ENCODE results near the gene MANSC1. TPM values are rescaled to one million over a fixed set of nuclear protein-coding genes. Genes with fewer than 3 reads are reported as not detected.

MANSC1 gene
- total RNA-seq, 1 experiment from 2014 or later, result 32.0 TPM

GRCh38 chr12:12305568-12306300 lies 44.3 kb downstream of the MANSC1 start:
- Histone ChIP-seq H3K4me3 (no peak overlapping the region), H3K9me3 (ENCODE audit: insufficient read depth, low read depth) (no peaks in the 10 kb centered on the region), H3K9me2 (ENCODE audit: insufficient read depth) (no peaks in the 10 kb centered on the region), H3K79me2 (ENCODE audit: low read depth) (no peaks in the 10 kb centered on the region), H2AFZ (no peak overlapping the region), H3K27me3 (ENCODE audit: insufficient read depth, low read depth) (no peaks in the 10 kb centered on the region), H3K36me3 (ENCODE audit: low read depth) (no peaks in the 10 kb centered on the region), H4K20me1 (ENCODE audit: insufficient read depth) (no peaks in the 10 kb centered on the region), H3K4me1 (replicated peaks; ENCODE audit: insufficient read depth) (peaks cover 5% of the 10 kb centered on the region; the same call in 1 of the 2 replicates), H3F3A (ENCODE audit: insufficient read depth, low read depth) (no peaks in the 10 kb centered on the region), H3K4me2 (no peak overlapping the region), H3K27ac (no peak overlapping the region)
- POLR2A ChIA-PET (ENCODE audit: unreplicated experiment), result no interaction called here
- no TSS peak for BruUV-seq (replicated peaks)
- TF ChIP-seq CTCF (conservative IDR thresholded peaks at IDR 0.05) (no peak), EZH2 (IDR thresholded peaks at IDR 0.05; ENCODE audit: low read depth) (no peak)
- intact Hi-C loops (cut with micrococcal nuclease; ENCODE audit: unreplicated experiment), result no loop called here
- CTCF ChIA-PET, result no interaction called here
- no peak for DNase-seq

DNA sequence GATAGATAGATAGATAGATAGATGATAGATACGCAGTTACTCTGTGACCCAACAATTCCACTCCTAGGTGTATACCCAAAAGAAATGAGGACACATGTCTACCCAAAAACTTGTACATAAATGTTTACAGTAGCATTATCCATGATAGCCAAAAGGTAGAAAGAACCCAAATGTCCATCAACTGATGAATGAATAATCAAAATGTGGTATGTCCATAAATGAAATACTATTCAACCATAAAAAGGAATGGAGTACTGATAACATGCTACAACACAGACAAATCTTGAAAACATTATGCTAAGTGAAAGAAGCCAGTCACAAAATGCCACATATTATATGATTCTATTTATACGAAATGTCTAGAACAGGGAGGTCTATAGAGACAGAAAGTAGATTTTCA lies 47.1 kb downstream of the MANSC1 start:
- Histone ChIP-seq H3F3A (ENCODE audit: insufficient read depth, low read depth) (no peaks in the 10 kb centered on the region), H3K9me2 (ENCODE audit: insufficient read depth) (no peaks in the 10 kb centered on the region), H3K27me3 (ENCODE audit: insufficient read depth, low read depth) (no peaks in the 10 kb centered on the region), H3K4me2 (no peak overlapping the region), H3K27ac (no peak overlapping the region), H3K79me2 (ENCODE audit: low read depth) (no peaks in the 10 kb centered on the region), H3K36me3 (ENCODE audit: low read depth) (no peaks in the 10 kb centered on the region), H3K4me3 (no peak overlapping the region), H3K9me3 (ENCODE audit: insufficient read depth, low read depth) (no peaks in the 10 kb centered on the region), H2AFZ (no peak overlapping the region), H4K20me1 (ENCODE audit: insufficient read depth) (no peaks in the 10 kb centered on the region), H3K4me1 (replicated peaks; ENCODE audit: insufficient read depth) (no peaks in the 10 kb centered on the region)
- intact Hi-C loops (cut with micrococcal nuclease; ENCODE audit: unreplicated experiment), result no loop called here
- no TSS peak for BruUV-seq (replicated peaks)
- TF ChIP-seq CTCF (conservative IDR thresholded peaks at IDR 0.05), result no peak
- no peak for DNase-seq
- ChIA-PET CTCF (no interaction called here), POLR2A (ENCODE audit: unreplicated experiment) (no interaction called here)

GRCh38 chr12:12301122-12301521 lies 48.9 kb downstream of the MANSC1 start:
- H3K4me2 ChIP-seq, result no peak overlapping the region
- intact Hi-C loops (cut with micrococcal nuclease; ENCODE audit: unreplicated experiment), result no loop called here
- ChIA-PET CTCF (no interaction called here), POLR2A (ENCODE audit: unreplicated experiment) (no interaction called here)
- H3K27ac ChIP-seq, result no peak overlapping the region
- no peaks in the 10 kb centered on the region for H3K27me3 ChIP-seq (ENCODE audit: insufficient read depth, low read depth)
- H3K79me2 ChIP-seq (ENCODE audit: low read depth), result no peaks in the 10 kb centered on the region
- DNase-seq, result no peak
- no peaks in the 10 kb centered on the region for H3K4me1 ChIP-seq (replicated peaks; ENCODE audit: insufficient read depth)
- no peaks in the 10 kb centered on the region for H3F3A ChIP-seq (ENCODE audit: insufficient read depth, low read depth)
- H2AFZ ChIP-seq, result no peak overlapping the region
- BruUV-seq (replicated peaks), result no TSS peak
- no peak overlapping the region for H3K4me3 ChIP-seq
- H3K9me2 ChIP-seq (ENCODE audit: insufficient read depth), result no peaks in the 10 kb centered on the region
- no peaks in the 10 kb centered on the region for H3K36me3 ChIP-seq (ENCODE audit: low read depth)
- no peaks in the 10 kb centered on the region for H4K20me1 ChIP-seq (ENCODE audit: insufficient read depth)
- TF ChIP-seq CTCF (conservative IDR thresholded peaks at IDR 0.05) (no peak), EZH2 (IDR thresholded peaks at IDR 0.05; ENCODE audit: low read depth) (no peak)
- H3K9me3 ChIP-seq (ENCODE audit: insufficient read depth, low read depth), result no peaks in the 10 kb centered on the region

Data from PC-9 (cell line).